Hepatocyte (in vitro differentiated cells): ENCODE data around the gene TMEM114. TPM values are rescaled to one million over a fixed set of nuclear protein-coding genes. Genes with fewer than 3 reads are reported as not detected.

Experiments used
- DNase-seq: peaks from one replicate; pipeline ENCODE4 v3.0.0-alpha.2; 2016; ENCODE audit warnings: low spot score
- H2AFZ ChIP-seq: fragments of 200-600 bp; sonication (generic); 2 replicates; pipeline ENCODE4 v1.6.0; 2016; ENCODE audit warnings: antibody characterized with exemption, mild to moderate bottlenecking
- H3K27ac ChIP-seq: fragments of 200-600 bp; sonication (generic); 2 replicates; pipeline ENCODE4 v1.5.1; 2016; ENCODE audit warnings: mild to moderate bottlenecking
- H3K27me3 ChIP-seq: fragments of 200-600 bp; sonication (generic); 2 replicates; pipeline ENCODE4 v1.6.1; 2016
- H3K36me3 ChIP-seq: fragments of 200-600 bp; sonication (generic); replicated peaks from 2 replicates; pipeline ENCODE4 v1.5.1; 2016; ENCODE audit warnings: low read depth; ENCODE audit not compliant: insufficient read depth
- H3K4me1 ChIP-seq: fragments of 200-600 bp; sonication (generic); 2 replicates; pipeline ENCODE4 v1.5.1; 2016; ENCODE audit warnings: mild to moderate bottlenecking, moderate library complexity; ENCODE audit not compliant: insufficient read depth
- H3K4me2 ChIP-seq: fragments of 200-600 bp; sonication (generic); 2 replicates; pipeline ENCODE4 v1.6.0; 2016
- H3K4me3 ChIP-seq: fragments of 200-600 bp; sonication (generic); 2 replicates; pipeline ENCODE4 v1.5.1; 2016; ENCODE audit warnings: mild to moderate bottlenecking
- H3K79me2 ChIP-seq: fragments of 200-600 bp; sonication (generic); 2 replicates; pipeline ENCODE4 v1.6.0; 2017; ENCODE audit warnings: mild to moderate bottlenecking
- H3K9me2 ChIP-seq: fragments of 200-600 bp; sonication (generic); replicated peaks from 2 replicates; pipeline ENCODE4 v1.6.0; 2017; ENCODE audit warnings: mild to moderate bottlenecking; ENCODE audit not compliant: insufficient read depth
- H3K9me3 ChIP-seq: fragments of 200-600 bp; sonication (generic); 2 replicates; pipeline ENCODE4 v1.5.1; 2016; ENCODE audit warnings: low read depth, mild to moderate bottlenecking
- H4K20me1 ChIP-seq: fragments of 200-600 bp; sonication (generic); 2 replicates; pipeline ENCODE4 v1.6.0; 2016; ENCODE audit warnings: mild to moderate bottlenecking; ENCODE audit not compliant: insufficient read depth, poor library complexity, severe bottlenecking
- EZH2 ChIP-seq: fragments of 200-600 bp; sonication (generic); IDR thresholded peaks from 2 replicates; pipeline ENCODE4 v1.6.1; 2016; ENCODE audit warnings: antibody characterized with exemption, mild to moderate bottlenecking, borderline replicate concordance
- EZH2phosphoT487 ChIP-seq: fragments of 200-600 bp; sonication (generic); IDR thresholded peaks from one replicate; pipeline ENCODE4 v1.6.1; 2018; ENCODE audit warnings: antibody characterized with exemption, mild to moderate bottlenecking, low read depth, moderate library complexity; ENCODE audit not compliant: unreplicated experiment, severe bottlenecking
- WGBS: methylation state at CpG from one replicate; pipeline ENCODE4 v1.1.6; 2016; ENCODE audit warnings: low lambda C conversion rate; ENCODE audit errors: missing lambda C conversion rate; 5-methylcytosine and 5-hydroxymethylcytosine counted together
- polyA plus RNA-seq: library from polyadenylated mRNA; unstranded; fragments of >200 nt; fragmentation: Nextera tagmentation; extraction: Ambion mirVana; gene quantifications from 2 replicates; pipeline ENCODE4 v1.2.1, GENCODE V29; 2016
- total RNA-seq: library from RNA; depleted of rRNA; stranded (reverse); fragments of >200 nt; gene quantifications from 2 replicates; pipeline ENCODE4 v1.2.3, GENCODE V29; 2014
- TF ChIP-seq, protein P1 (sequence below): fragments of 200-600 bp; sonication (generic); IDR thresholded peaks from 2 replicates; pipeline ENCODE4 v1.5.1; 2016; ENCODE audit warnings: antibody characterized with exemption, mild to moderate bottlenecking; ENCODE audit not compliant: poor library complexity

Gene TMEM114
- total and polyA plus RNA-seq, 2 experiments from 2014 or later, result not detected

DNA sequence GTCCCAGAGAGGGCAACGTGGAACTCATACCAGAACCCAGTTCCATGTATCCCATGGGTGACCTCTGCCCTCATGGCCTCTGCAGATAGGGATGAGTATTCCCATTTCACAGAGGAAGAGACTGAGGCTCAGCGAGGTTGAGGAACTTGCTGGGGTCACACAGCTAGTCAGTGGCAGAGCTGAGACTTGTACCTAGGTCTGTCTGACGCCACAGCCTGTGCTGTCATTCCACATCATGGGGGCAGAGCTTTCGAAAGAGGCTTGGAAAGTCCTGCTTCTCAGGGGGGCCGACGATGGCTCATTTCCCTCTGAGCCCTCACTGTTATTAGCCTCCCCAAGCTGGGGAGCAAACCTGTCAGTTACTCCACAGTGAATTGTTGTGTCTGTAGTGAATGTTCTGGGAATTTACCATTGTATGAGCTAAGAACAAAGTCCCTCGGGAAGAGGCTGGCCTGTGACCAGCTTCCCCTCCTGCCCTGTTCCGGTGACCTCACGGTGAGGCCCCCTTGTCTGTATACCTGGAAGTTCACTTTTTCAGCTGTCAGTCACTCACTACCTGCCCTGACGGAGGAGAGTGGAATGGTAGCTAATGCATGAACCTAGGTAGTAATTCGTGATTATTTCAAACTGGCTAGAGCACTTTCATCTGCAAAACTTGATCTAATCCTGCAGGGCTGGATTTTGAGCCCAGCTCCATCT is 40.1 kb upstream of the TMEM114 start:
- H3K4me2 ChIP-seq, result no peak overlapping the region
- no peaks in the 10 kb centered on the region for H3K9me2 ChIP-seq
- WGBS, result 87% methylated on average over 11 of the region's 11 CpGs
- peaks cover 3% of the 10 kb centered on the region for H3K79me2 ChIP-seq
- H3K36me3 ChIP-seq, result peaks cover 4% of the 10 kb centered on the region
- H3K4me3 ChIP-seq, result no peak overlapping the region
- no peaks in the 10 kb centered on the region for H3K4me1 ChIP-seq
- no peak overlapping the region for H3K27ac ChIP-seq
- no peak for DNase-seq
- peaks cover 4% of the 10 kb centered on the region for H4K20me1 ChIP-seq
- no peak for TF ChIP-seq EZH2phosphoT487
- TF ChIP-seq, protein P1, sequence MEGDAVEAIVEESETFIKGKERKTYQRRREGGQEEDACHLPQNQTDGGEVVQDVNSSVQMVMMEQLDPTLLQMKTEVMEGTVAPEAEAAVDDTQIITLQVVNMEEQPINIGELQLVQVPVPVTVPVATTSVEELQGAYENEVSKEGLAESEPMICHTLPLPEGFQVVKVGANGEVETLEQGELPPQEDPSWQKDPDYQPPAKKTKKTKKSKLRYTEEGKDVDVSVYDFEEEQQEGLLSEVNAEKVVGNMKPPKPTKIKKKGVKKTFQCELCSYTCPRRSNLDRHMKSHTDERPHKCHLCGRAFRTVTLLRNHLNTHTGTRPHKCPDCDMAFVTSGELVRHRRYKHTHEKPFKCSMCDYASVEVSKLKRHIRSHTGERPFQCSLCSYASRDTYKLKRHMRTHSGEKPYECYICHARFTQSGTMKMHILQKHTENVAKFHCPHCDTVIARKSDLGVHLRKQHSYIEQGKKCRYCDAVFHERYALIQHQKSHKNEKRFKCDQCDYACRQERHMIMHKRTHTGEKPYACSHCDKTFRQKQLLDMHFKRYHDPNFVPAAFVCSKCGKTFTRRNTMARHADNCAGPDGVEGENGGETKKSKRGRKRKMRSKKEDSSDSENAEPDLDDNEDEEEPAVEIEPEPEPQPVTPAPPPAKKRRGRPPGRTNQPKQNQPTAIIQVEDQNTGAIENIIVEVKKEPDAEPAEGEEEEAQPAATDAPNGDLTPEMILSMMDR, result no peak
- TF ChIP-seq EZH2, result no peak
- no peaks in the 10 kb centered on the region for H3K9me3 ChIP-seq
- no peaks in the 10 kb centered on the region for H3K27me3 ChIP-seq
- H2AFZ ChIP-seq, result no peak overlapping the region

DNA sequence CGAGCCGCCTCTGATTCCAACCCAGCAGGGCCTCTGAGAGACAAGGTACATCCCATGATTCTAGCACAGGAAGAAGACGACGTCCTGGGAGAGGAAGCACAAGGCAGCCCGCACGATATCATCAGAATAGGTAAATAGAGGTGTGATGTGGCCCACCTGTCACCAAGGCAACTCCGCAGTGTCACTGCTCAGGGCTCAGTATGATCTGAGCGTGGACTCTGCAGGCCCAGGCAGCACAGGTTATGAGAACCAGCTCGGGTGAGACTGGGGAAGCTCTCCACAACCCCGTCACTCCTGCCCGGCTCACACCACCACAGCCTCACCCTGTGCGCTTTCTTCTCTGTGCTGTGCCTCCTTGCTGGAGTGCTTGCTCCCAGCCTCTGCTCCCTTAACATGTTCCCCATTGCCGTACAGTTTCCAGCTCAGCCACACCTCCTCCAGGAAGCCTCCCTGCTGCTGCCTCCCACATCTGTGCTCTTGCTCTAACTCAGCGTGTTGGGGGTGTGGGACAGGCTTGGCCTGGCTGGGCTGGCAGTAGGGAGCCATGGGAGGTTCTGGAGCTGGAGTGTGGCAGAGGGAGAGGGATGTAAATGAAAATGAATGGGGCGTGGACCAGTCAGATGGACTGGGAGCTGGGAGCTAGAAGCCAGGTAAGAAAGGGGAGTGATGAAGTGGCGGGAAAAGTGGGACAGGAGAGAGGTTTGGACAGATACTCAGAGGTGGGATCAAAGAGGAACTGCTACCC is 38.8 kb upstream of the TMEM114 start:
- no peak overlapping the region for H3K4me3 ChIP-seq
- H3K9me2 ChIP-seq, result no peaks in the 10 kb centered on the region
- no peaks in the 10 kb centered on the region for H3K9me3 ChIP-seq
- no peak overlapping the region for H2AFZ ChIP-seq
- H3K4me2 ChIP-seq, result no peak overlapping the region
- peaks cover 15% of the 10 kb centered on the region for H3K79me2 ChIP-seq
- no peak overlapping the region for H3K27ac ChIP-seq
- H3K4me1 ChIP-seq, result no peaks in the 10 kb centered on the region
- no peak for TF ChIP-seq EZH2phosphoT487
- TF ChIP-seq, protein P1, result no peak
- no peak for TF ChIP-seq EZH2
- no peaks in the 10 kb centered on the region for H3K27me3 ChIP-seq
- H3K36me3 ChIP-seq, result peaks cover 4% of the 10 kb centered on the region
- over 99% methylated on average over 14 of the region's 16 CpGs for WGBS
- H4K20me1 ChIP-seq, result peaks cover 6% of the 10 kb centered on the region
- no peak for DNase-seq

DNA sequence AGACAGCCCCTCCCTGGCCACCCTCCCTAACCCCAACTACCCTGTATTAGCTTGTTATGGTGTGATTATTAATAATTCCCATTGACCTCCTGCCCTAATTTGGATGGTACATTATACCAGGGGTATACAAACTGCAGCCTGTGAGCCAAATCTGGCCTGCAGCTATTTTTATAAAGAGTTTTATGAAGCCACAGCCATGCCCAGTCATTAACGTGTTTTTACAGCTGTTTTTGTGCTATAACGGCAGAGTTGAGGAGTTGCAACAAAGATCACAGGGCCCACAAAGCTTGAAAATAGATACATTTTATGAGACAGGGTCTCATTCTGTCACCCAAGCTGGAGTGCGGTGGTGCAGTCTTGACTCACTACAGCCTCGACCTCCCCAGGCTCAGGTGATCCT is 37.1 kb upstream of the TMEM114 start:
- no peak overlapping the region for H3K4me2 ChIP-seq
- peaks cover 4% of the 10 kb centered on the region for H3K36me3 ChIP-seq
- H3K4me3 ChIP-seq, result no peak overlapping the region
- WGBS, result 89% methylated on average over 4 of the region's 4 CpGs
- H2AFZ ChIP-seq, result no peak overlapping the region
- no peaks in the 10 kb centered on the region for H3K9me3 ChIP-seq
- no peak overlapping the region for H3K27ac ChIP-seq
- DNase-seq, result no peak
- H3K27me3 ChIP-seq, result no peaks in the 10 kb centered on the region
- H3K79me2 ChIP-seq, result peaks cover 32% of the 10 kb centered on the region
- H4K20me1 ChIP-seq, result peaks cover 6% of the 10 kb centered on the region
- peaks cover 4% of the 10 kb centered on the region for H3K4me1 ChIP-seq
- no peaks in the 10 kb centered on the region for H3K9me2 ChIP-seq
- TF ChIP-seq, protein P1, result no peak
- TF ChIP-seq EZH2phosphoT487, result no peak
- TF ChIP-seq EZH2, result no peak
